ENCODE data around the gene SVIL. TPM values are rescaled to one million over a fixed set of nuclear protein-coding genes. Genes with fewer than 3 reads are reported as not detected.
"Not testable (repeated sequence)": the region's sequence is repeated elsewhere in the genome, so short reads cannot be mapped to it uniquely, and the experiment has no call there.

Gene SVIL
- total RNA-seq, 2 donors from 2014 or later, result 92.9 to 524 TPM

- DNase-seq (ENCODE audit: low spot score), result no peak
- intact Hi-C loops (cut with DNase I), result no loop called here
- no peaks in the 10 kb centered on the region for H3K4me1 ChIP-seq (replicated peaks)
- H3K9me3 ChIP-seq, result no peaks in the 10 kb centered on the region
- H3K27me3 ChIP-seq (replicated peaks; ENCODE audit: insufficient read depth), result no peaks in the 10 kb centered on the region
- 82% methylated on average over 15 of the region's 15 CpGs for WGBS
- no peak overlapping the region for H3K27ac ChIP-seq
- no peak for TF ChIP-seq POLR2AphosphoS5 (IDR thresholded peaks at IDR 0.05)
- TF ChIP-seq POLR2A (IDR thresholded peaks at IDR 0.05), result no peak
- no peaks in the 10 kb centered on the region for H3K36me3 ChIP-seq
- no peak overlapping the region for H3K4me3 ChIP-seq
These were observed 93.2 kb downstream of the SVIL start for GRCh38 chr10:29541422-29542210.

- peaks cover 8% of the 10 kb centered on the region for H3K4me1 ChIP-seq (replicated peaks)
- H3K27ac ChIP-seq, result peak overlapping the region in 1 of 2 donors; percentile 7
- H3K9me3 ChIP-seq, result no peaks in the 10 kb centered on the region
- no peak for TF ChIP-seq CTCF (IDR thresholded peaks at IDR 0.05)
- no peak for TF ChIP-seq POLR2A (IDR thresholded peaks at IDR 0.05)
- TF ChIP-seq POLR2AphosphoS5 (IDR thresholded peaks at IDR 0.05), result no peak
- no peak overlapping the region for H3K4me3 ChIP-seq
- 51% methylated on average over 10 of the region's 10 CpGs for WGBS
- DNase-seq (ENCODE audit: low spot score), result no peak
- no peaks in the 10 kb centered on the region for H3K27me3 ChIP-seq (replicated peaks; ENCODE audit: insufficient read depth)
- intact Hi-C loops (cut with DNase I), result no loop called here
- no peaks in the 10 kb centered on the region for H3K36me3 ChIP-seq
These were observed 94.8 kb downstream of the SVIL start for GRCh38 chr10:29540016-29540415.

GRCh38 chr10:29539412-29539811 is 95.4 kb downstream of the SVIL start:
- DNase-seq (ENCODE audit: low spot score), result peak; percentile 40
- intact Hi-C loops (cut with DNase I), result no loop called here
- no peak overlapping the region for H3K27ac ChIP-seq
- no peaks in the 10 kb centered on the region for H3K9me3 ChIP-seq
- peak; percentile 29 for TF ChIP-seq POLR2AphosphoS5 (IDR thresholded peaks at IDR 0.05)
- TF ChIP-seq POLR2A (IDR thresholded peaks at IDR 0.05), result no peak
- no peaks in the 10 kb centered on the region for H3K36me3 ChIP-seq
- 31% methylated on average over 6 of the region's 6 CpGs for WGBS
- H3K27me3 ChIP-seq (replicated peaks; ENCODE audit: insufficient read depth), result no peaks in the 10 kb centered on the region
- H3K4me1 ChIP-seq (replicated peaks), result peaks cover 8% of the 10 kb centered on the region
- H3K4me3 ChIP-seq, result no peak overlapping the region

- peak overlapping the region in 1 of 2 donors; percentile 8 for H3K27ac ChIP-seq
- no peaks in the 10 kb centered on the region for H3K27me3 ChIP-seq (replicated peaks; ENCODE audit: insufficient read depth)
- H3K9me3 ChIP-seq, result no peaks in the 10 kb centered on the region
- peaks cover 8% of the 10 kb centered on the region for H3K4me1 ChIP-seq (replicated peaks)
- H3K4me3 ChIP-seq, result no peak overlapping the region
- TF ChIP-seq CTCF (IDR thresholded peaks at IDR 0.05), result no peak
- TF ChIP-seq POLR2A (IDR thresholded peaks at IDR 0.05), result no peak
- no peak for TF ChIP-seq POLR2AphosphoS5 (IDR thresholded peaks at IDR 0.05)
- intact Hi-C loops (cut with DNase I), result no loop called here
- no peak for DNase-seq (ENCODE audit: low spot score)
- no peaks in the 10 kb centered on the region for H3K36me3 ChIP-seq
- WGBS, result 32% methylated on average over 7 of the region's 7 CpGs
These were observed 97.0 kb downstream of the SVIL start for GRCh38 chr10:29537799-29538198.

GRCh38 chr10:29536691-29537090 is 98.1 kb downstream of the SVIL start:
- H3K4me3 ChIP-seq; H3K27ac ChIP-seq; H3K4me1 ChIP-seq (replicated peaks); H3K36me3 ChIP-seq; H3K27me3 ChIP-seq (replicated peaks; ENCODE audit: insufficient read depth); intact Hi-C loops (cut with DNase I); H3K9me3 ChIP-seq; DNase-seq (ENCODE audit: low spot score): not testable (repeated sequence)
- 46% methylated on average over 8 of the region's 8 CpGs for WGBS

- no peaks in the 10 kb centered on the region for H3K36me3 ChIP-seq
- WGBS, result 59% methylated on average over 7 of the region's 7 CpGs
- no peak overlapping the region for H3K4me3 ChIP-seq
- H3K27ac ChIP-seq, result peak overlapping the region; percentile 11 to 52
- intact Hi-C loops (cut with DNase I), result no loop called here
- DNase-seq (ENCODE audit: low spot score), result no peak
- no peaks in the 10 kb centered on the region for H3K27me3 ChIP-seq (replicated peaks; ENCODE audit: insufficient read depth)
- no peak for TF ChIP-seq CTCF (IDR thresholded peaks at IDR 0.05)
- peaks cover 8% of the 10 kb centered on the region for H3K4me1 ChIP-seq (replicated peaks)
- H3K9me3 ChIP-seq, result no peaks in the 10 kb centered on the region
These were observed 98.9 kb downstream of the SVIL start for GRCh38 chr10:29535778-29536453.
